Astrocyte of the cerebellum (primary cell): ENCODE data around the gene FAF2.

Experiments used
- DNase-seq: peaks from one replicate; pipeline ENCODE4 v3.0.0-alpha.2; 2011; ENCODE audit warnings: low read depth
- H3K4me3 ChIP-seq: 2 replicates; pipeline ENCODE4 v1.5.1; 2011; ENCODE audit warnings: mild to moderate bottlenecking, low read depth, low read length, moderate library complexity
- in situ Hi-C: cut with HindIII; loops from 2 replicates; pipeline ENCODE4 v1.10.0; 2017; ENCODE audit warnings: low sequenced_read_pairs
- TF ChIP-seq, protein P1 (sequence below): IDR thresholded peaks from 2 replicates; pipeline ENCODE4 v1.5.1; 2012; ENCODE audit warnings: low read length, low read depth, moderate library complexity, mild to moderate bottlenecking; ENCODE audit errors: missing control alignments

Gene FAF2

DNA sequence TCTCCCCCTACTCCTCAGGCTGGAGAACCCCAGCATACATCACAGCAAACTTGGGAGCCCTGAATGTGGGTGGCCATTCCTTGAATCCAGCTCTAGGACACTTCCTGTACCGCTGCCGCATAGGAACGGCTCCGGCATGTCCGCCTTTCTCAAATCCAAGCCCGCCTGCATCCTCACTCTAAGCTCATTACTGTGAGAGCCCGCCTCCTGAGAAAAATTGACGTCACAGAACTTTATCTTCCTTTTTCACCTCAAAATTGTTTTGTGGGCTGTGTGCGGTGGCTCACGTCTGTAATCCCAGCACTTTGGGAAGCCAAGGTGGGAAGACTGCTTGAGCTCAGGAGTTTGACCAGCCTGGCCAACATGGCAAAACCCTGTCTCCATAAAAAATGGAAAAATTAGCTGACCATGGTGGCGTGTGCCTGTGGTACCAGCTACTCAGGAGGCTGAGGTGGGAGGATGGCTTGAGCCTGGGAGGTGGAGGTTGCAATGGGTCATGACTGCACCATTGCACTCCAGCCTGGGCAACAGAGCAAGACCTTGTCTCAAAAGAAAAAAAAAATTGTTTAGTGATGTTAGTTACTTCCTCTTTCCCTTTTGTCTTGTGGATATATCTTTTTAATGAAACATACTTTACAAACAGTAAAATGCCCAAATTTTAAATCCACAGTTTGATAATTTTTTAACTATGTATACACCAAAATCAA is 66.2 kb downstream of the FAF2 start:
- TF ChIP-seq, protein P1, sequence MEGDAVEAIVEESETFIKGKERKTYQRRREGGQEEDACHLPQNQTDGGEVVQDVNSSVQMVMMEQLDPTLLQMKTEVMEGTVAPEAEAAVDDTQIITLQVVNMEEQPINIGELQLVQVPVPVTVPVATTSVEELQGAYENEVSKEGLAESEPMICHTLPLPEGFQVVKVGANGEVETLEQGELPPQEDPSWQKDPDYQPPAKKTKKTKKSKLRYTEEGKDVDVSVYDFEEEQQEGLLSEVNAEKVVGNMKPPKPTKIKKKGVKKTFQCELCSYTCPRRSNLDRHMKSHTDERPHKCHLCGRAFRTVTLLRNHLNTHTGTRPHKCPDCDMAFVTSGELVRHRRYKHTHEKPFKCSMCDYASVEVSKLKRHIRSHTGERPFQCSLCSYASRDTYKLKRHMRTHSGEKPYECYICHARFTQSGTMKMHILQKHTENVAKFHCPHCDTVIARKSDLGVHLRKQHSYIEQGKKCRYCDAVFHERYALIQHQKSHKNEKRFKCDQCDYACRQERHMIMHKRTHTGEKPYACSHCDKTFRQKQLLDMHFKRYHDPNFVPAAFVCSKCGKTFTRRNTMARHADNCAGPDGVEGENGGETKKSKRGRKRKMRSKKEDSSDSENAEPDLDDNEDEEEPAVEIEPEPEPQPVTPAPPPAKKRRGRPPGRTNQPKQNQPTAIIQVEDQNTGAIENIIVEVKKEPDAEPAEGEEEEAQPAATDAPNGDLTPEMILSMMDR: no peak
- in situ Hi-C loops: no loop called here
- H3K4me3 ChIP-seq: no peak overlapping the region
- no peak for DNase-seq

- TF ChIP-seq, protein P1: no peak
- DNase-seq: no peak
- in situ Hi-C loops: no loop called here
- no peak overlapping the region for H3K4me3 ChIP-seq
Measured at GRCh38 chr5:176515396-176515795, 67.2 kb downstream of the FAF2 start.

DNA sequence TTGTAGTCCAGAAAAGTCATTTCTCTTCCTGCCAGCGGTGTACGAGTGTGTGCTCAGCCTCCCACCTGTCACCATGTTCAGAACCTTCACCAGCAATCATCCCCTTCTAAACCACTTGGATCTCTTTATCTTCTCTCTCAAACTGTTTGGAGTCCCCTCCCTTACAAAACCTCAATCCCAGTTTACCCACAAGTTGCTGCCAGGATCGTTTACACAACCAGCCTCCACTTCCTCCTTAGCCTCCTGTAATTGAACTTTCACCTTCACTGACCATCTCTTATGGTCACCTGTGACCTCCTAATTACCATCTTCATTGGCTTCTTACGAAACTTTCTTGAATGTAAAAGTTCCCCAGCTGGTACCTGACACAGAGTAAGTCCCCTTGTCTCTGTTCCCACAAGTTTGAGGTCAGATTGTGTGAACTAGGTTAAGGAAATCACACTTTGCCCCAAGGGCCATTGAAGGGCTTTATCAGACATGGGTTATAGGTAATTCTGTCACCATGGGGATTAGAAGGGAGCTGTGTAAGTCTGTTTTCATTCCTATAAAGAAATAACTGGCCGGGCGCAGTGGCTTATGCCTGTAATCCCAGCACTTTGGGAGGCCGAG is 69.0 kb downstream of the FAF2 start:
- DNase-seq: no peak
- TF ChIP-seq, protein P1: no peak
- in situ Hi-C loops: no loop called here
- H3K4me3 ChIP-seq: no peak overlapping the region

- in situ Hi-C loops: no loop called here
- TF ChIP-seq, protein P1: no peak
- no peak overlapping the region for H3K4me3 ChIP-seq
- no peak for DNase-seq
Measured at GRCh38 chr5:176519810-176520720, 71.9 kb downstream of the FAF2 start.

GRCh38 chr5:176521286-176521685 is 73.1 kb downstream of the FAF2 start:
- in situ Hi-C loops: no loop called here
- DNase-seq: no peak
- TF ChIP-seq, protein P1: no peak
- no peak overlapping the region for H3K4me3 ChIP-seq

- TF ChIP-seq, protein P1: no peak
- no peak overlapping the region for H3K4me3 ChIP-seq
- DNase-seq: no peak
- in situ Hi-C loops: no loop called here
Measured at GRCh38 chr5:176521699-176522263, 73.6 kb downstream of the FAF2 start.
